Activated T-cell treated with anti-CD3 and anti-CD28 coated beads, Interleukin-2, amount 50 U/mL, for 72 hours (primary cell): Measurements from ENCODE around the gene YIPF1. TPM values are rescaled to one million over a fixed set of nuclear protein-coding genes. Genes with fewer than 3 reads are reported as not detected.

Experiments
- ATAC-seq, 2 donors: fragments of 150-1000 bp; cut with Tn5 transposase; replicated peaks in 1 of 2; 2 replicates each; pipeline ENCODE4 v1.10.0; 2021; ENCODE audit warnings: moderate library complexity in 2 of 2, mild to moderate bottlenecking in 1 of 2
- DNase-seq, 2 donors: peaks; one replicate each; pipeline ENCODE4 v3.0.0; 2021 to 2022; ENCODE audit warnings: mixed read lengths in 1 of 2
- H3K27ac Mint-ChIP-seq: one replicate; pipeline ENCODE4 v1.8.0; 2022; ENCODE audit warnings: mild to moderate bottlenecking, moderate library complexity, mixed read lengths
- H3K27me3 Mint-ChIP-seq: one replicate; pipeline ENCODE4 v1.8.0; 2022; ENCODE audit warnings: low read depth, mixed read lengths
- H3K36me3 Mint-ChIP-seq, 2 donors: one replicate each; pipeline ENCODE4 v1.8.0; 2022; ENCODE audit warnings: mixed read lengths in 2 of 2, mild to moderate bottlenecking in 1 of 2; ENCODE audit not compliant: insufficient read depth in 2 of 2
- H3K4me1 Mint-ChIP-seq: one replicate; pipeline ENCODE4 v1.8.0; 2022; ENCODE audit warnings: low read depth, mixed read lengths
- H3K4me3 Mint-ChIP-seq, 2 donors: one replicate each; pipeline ENCODE4 v1.8.0; 2022; ENCODE audit warnings: mild to moderate bottlenecking in 2 of 2, mixed read lengths in 2 of 2, moderate library complexity in 2 of 2
- H3K9me3 Mint-ChIP-seq, 2 donors: one replicate each; pipeline ENCODE4 v1.8.0; 2022; ENCODE audit warnings: mixed read lengths in 2 of 2
- total RNA-seq, 2 donors: library from RNA; stranded (reverse); gene quantifications; one replicate each; pipeline ENCODE4 v1.2.3, GENCODE V29; 2022

YIPF1 gene
- total RNA-seq, 2 donors from 2014 or later = 33.7 to 48.5 TPM

DNA sequence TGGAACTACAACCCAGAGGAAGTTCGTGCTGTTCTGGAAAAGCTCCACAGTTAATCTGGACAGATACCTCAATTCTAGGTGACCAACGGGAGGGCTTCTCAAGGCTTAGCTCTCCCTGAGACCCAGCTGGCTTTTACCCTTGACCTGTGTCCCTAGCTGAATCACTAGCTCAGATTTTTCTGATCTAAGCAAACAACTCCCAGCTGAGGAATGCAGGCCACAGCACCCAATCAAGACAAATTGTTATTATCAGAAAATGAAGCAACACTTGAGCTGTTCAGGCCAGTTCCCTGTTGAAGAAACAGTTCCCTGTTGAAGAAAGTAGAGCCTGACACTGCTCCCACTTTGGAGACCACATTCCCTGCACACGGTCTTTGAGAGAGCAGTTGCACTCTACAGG is 20.3 kb upstream of the YIPF1 start:
- Mint-ChIP-seq H3K9me3 (no peaks in the 10 kb centered on the region), H3K27me3 (no peaks in the 10 kb centered on the region), H3K36me3 (no peaks in the 10 kb centered on the region), H3K4me3 (no peak overlapping the region), H3K27ac (no peak overlapping the region), H3K4me1 (no peaks in the 10 kb centered on the region)
- no peak for ATAC-seq
- no peak for DNase-seq

DNA sequence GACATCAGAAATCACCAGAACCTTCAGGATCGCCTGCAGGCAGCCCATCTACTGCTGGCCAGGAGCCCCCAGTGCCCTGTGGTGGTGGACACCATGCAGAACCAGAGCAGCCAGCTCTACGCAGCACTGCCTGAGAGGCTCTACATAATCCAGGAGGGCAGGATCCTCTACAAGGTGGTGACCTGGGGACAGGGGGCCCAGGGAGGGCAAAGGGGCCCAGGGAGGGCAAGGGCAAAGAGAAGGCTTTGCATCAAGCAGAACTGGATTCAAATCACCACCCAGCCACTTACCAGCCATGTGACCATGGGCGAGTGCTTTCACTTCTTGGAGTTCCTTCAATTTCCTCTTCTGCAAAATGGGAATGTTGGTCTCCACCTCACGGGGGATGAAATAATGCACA is 16.5 kb upstream of the YIPF1 start:
- DNase-seq = no peak
- H3K27ac Mint-ChIP-seq = no peak overlapping the region
- peaks cover 5% of the 10 kb centered on the region for H3K4me1 Mint-ChIP-seq
- no peaks in the 10 kb centered on the region for H3K36me3 Mint-ChIP-seq
- no peak for ATAC-seq
- H3K9me3 Mint-ChIP-seq = no peaks in the 10 kb centered on the region
- no peak overlapping the region for H3K4me3 Mint-ChIP-seq
- no peaks in the 10 kb centered on the region for H3K27me3 Mint-ChIP-seq

DNA sequence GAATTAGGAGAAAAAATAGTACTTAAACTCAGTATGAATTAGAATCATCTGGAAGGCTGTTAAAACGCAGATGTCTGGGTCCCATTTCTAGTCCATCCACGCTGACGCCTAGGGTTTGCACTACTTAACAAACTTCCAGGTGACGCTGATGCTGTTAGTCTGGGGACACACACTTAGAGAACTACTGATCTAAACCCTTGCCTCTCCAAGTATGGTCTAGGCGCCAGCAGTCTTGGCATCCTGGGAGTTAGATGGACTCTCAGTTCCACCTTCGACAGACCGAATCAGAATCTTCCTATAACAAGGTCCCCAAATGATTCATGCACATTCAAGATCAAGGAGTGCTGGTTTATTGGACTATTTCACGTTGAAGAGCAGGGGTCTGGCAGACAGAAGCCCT is 15.9 kb upstream of the YIPF1 start:
- Mint-ChIP-seq H3K4me3 (no peak overlapping the region), H3K27ac (no peak overlapping the region), H3K9me3 (no peaks in the 10 kb centered on the region), H3K4me1 (peaks cover 11% of the 10 kb centered on the region), H3K36me3 (no peaks in the 10 kb centered on the region), H3K27me3 (no peaks in the 10 kb centered on the region)
- ATAC-seq (no peak), DNase-seq (no peak)

DNA sequence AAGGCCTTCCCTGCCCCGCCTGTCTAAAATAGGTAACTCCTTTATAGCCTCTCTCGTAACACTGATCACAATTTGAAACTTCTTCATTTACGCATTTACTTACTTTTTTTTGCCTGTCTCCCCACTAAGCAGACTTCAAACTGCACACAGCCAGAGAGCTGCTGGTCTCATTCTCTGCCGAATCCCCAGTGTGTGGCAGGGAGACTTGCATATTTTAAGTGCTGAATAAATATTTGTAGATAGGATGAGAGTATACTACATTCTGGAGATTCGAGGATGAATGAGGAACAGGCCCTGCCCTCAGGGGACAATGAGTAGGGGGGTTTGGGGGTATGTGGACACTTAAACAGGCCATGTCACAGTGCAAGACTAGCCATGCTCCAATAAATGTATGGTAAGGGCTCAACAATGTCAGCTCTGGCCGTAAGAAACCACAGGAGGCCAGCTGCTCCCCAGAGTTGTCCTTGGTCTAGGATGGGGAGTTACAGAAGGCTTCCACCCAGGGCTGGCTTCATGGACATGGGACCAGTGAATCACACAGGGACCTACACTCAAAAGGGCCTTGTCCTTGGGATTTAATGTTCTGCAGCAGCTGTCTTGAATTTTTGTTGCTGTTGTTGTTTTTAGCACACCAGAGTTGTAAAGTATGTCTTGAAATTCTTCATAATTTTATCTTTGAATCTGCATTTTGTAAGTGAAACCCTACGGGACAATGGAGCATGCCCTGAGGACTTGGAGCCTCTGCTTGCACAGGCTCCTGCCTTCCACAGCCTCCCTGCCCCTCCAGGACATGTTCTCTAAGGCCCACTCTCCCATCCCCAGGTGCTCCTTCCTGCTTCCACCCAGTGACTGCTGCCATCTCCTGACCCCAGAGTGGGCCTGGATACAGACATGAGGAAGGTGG is 12.9 kb upstream of the YIPF1 start:
- no peak for DNase-seq
- no peaks in the 10 kb centered on the region for H3K27me3 Mint-ChIP-seq
- no peak overlapping the region for H3K4me3 Mint-ChIP-seq
- no peaks in the 10 kb centered on the region for H3K9me3 Mint-ChIP-seq
- H3K36me3 Mint-ChIP-seq = no peaks in the 10 kb centered on the region
- no peak for ATAC-seq
- no peak overlapping the region for H3K27ac Mint-ChIP-seq
- peaks cover 11% of the 10 kb centered on the region for H3K4me1 Mint-ChIP-seq

DNA sequence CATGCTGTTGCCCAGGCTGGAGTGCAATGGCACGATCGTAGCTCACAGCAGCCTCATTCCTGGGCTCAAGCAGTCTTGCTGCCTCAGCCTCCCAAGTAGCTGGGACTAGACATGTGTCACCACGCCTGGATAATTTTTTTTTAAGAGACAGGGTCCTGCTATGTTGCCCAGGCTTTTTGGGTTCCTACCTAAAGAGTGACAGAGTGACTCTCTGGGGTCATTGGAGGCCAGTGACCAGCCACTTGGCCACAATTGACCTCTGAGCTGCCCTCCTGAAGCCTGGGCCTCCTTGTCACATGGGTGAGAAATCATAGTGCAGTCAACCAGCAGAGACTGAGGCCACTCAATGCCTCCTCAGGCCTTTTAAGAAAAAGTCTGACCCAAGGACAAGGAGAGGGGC is 10.1 kb upstream of the YIPF1 start:
- Mint-ChIP-seq H3K4me3 (no peak overlapping the region), H3K9me3 (no peaks in the 10 kb centered on the region), H3K4me1 (peaks cover 11% of the 10 kb centered on the region), H3K27me3 (peaks cover 9% of the 10 kb centered on the region), H3K36me3 (no peaks in the 10 kb centered on the region), H3K27ac (no peak overlapping the region)
- ATAC-seq = no peak
- DNase-seq = no peak

DNA sequence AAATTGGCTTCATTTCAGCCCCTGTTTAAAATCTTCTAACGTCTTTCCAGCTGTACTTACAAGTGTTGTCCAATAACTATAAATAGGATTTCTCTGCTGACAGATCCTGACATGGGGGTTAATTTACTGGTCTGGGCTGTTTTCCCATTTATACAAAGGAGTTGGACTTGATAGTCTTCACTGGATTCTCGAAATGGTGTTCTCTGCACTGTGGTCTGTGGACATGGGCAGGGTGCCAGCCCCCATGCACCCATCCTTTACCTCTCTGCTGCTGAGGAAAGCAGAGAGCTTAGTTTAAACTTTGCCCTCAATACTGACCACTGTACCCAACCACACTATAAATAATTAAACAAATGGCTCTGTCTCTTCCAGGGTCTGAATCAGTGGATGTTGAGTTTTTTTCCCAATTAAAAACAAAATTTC is 9.6 kb upstream of the YIPF1 start:
- no peaks in the 10 kb centered on the region for H3K36me3 Mint-ChIP-seq
- no peak for DNase-seq
- H3K4me1 Mint-ChIP-seq = peaks cover 12% of the 10 kb centered on the region
- H3K27ac Mint-ChIP-seq = no peak overlapping the region
- no peaks in the 10 kb centered on the region for H3K9me3 Mint-ChIP-seq
- no peak for ATAC-seq
- H3K4me3 Mint-ChIP-seq = no peak overlapping the region
- H3K27me3 Mint-ChIP-seq = peaks cover 12% of the 10 kb centered on the region

DNA sequence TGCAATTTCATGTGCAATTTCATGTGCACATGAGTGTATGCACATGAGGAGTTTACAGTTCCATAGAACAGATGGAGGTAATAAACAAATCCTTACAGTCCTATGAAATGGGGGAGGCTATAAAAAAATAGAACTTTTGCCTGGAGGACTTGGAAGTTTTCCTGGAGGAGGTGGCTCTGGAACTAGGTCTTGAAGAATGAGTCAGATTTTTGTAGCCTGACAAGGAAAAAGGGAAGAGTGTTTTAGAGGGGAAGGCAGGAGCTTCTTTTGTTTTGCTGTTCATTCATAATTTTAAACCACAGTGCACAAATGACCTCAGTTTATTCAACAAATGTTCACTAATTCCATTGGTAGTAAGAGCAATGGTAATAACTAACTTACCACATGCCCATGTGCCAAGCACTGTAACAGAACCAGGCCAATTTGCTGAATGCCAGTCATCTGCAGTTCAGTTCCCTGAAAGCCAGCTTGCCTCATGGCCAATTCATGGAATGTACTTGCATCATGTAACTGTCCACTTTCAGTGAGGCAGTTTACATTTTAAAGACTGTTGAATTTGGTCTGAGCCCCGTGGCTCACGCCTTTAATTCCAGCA is 7.1 kb upstream of the YIPF1 start:
- H3K27ac Mint-ChIP-seq = no peak overlapping the region
- DNase-seq (no peak), ATAC-seq (no peak)
- peaks cover 12% of the 10 kb centered on the region for H3K27me3 Mint-ChIP-seq
- no peaks in the 10 kb centered on the region for H3K9me3 Mint-ChIP-seq
- no peaks in the 10 kb centered on the region for H3K36me3 Mint-ChIP-seq
- no peak overlapping the region for H3K4me3 Mint-ChIP-seq
- H3K4me1 Mint-ChIP-seq = peaks cover 34% of the 10 kb centered on the region

DNA sequence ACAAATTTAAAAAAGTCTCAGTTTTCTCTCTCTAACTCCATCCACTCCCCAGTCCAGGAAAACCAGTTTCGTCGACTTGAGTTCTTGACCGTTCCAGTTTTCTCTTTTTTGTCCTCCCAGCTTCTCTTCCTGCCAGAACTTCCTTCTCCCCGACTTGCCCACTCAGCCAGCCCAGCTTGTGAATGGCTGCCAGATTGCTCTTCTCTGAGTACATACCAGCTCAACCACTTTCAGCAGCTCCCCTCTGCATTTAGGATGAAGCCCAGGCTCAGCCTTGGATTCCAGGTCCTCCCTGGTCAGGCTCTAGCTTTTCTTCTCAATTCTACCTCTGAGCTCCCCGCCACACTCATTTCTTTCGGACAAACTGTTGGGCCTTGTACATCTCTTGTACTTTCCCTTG is 5.8 kb upstream of the YIPF1 start:
- H3K27ac Mint-ChIP-seq = no peak overlapping the region

DNA sequence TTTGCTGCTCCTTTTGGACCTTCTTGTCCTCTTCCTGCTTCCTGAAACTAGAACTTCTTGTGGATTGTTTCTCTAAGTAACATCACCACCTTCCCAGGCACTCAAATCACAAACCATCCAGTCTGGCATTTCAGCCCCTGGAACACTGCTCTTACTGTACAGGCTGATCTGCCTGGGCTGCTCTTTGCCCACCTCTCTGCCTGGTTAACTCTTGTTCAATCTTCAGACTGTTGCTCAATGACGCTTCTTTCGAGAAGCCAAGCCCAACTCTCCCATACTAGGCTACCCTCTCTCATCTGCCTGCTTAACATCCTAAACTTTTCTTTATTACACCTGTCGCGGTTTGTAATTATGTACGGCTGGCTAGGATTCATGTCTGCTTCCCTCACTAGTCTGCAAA is 5.0 kb upstream of the YIPF1 start:
- Mint-ChIP-seq H3K27me3 (peaks cover 12% of the 10 kb centered on the region), H3K36me3 (no peaks in the 10 kb centered on the region), H3K9me3 (no peaks in the 10 kb centered on the region), H3K27ac (no peak overlapping the region), H3K4me3 (no peak overlapping the region), H3K4me1 (peaks cover 42% of the 10 kb centered on the region)
- ATAC-seq = no peak
- no peak for DNase-seq

More for the DNA sequence above, 5.8 kb upstream of the YIPF1 start:
- H3K9me3 Mint-ChIP-seq = no peaks in the 10 kb centered on the region
- H3K36me3 Mint-ChIP-seq = no peaks in the 10 kb centered on the region
- ATAC-seq = no peak
- H3K27me3 Mint-ChIP-seq = peaks cover 12% of the 10 kb centered on the region
- no peak overlapping the region for H3K4me3 Mint-ChIP-seq
- no peak for DNase-seq
- H3K4me1 Mint-ChIP-seq = peaks cover 36% of the 10 kb centered on the region

DNA sequence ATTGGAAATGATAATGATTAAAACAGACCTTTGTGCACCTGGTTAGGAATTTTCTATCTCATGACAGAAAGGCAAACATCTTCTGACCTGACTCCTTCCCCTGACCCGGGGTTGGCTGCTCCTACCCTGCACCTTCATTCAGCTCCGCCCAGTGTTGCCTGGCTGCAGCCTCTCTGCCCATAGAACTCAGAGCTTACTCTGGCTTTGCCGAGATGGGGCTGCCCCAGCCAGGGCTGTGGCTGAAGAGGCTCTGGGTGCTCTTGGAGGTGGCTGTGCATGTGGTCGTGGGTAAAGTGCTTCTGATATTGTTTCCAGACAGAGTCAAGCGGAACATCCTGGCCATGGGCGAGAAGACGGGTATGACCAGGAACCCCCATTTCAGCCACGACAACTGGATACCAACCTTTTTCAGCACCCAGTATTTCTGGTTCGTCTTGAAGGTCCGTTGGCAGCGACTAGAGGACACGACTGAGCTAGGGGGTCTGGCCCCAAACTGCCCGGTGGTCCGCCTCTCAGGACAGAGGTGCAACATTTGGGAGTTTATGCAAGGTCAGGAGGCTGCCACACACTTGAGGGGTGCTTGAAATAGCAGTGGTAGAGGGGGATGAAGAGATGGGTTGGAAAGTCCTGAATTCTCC is 4.5 kb upstream of the YIPF1 start, which contains the start of gene DIO1:
Gene DIO1, plus strand, starts transcription at position 189 of the 638 bp plus-strand sequence. Its CDS starts 24 bp downstream, at position 213.
- Mint-ChIP-seq H3K27me3 (peaks cover 12% of the 10 kb centered on the region), H3K27ac (no peak within 1 kb of the TSS), H3K4me3 (no peak within 1 kb of the TSS), H3K4me1 (peaks cover 45% of the 10 kb centered on the region), H3K36me3 (peaks cover under 1% of the 10 kb centered on the region in 2 donors), H3K9me3 (no peaks in the 10 kb centered on the region)
- ATAC-seq (no peak), DNase-seq (peak; percentile 8 to 38)

DNA sequence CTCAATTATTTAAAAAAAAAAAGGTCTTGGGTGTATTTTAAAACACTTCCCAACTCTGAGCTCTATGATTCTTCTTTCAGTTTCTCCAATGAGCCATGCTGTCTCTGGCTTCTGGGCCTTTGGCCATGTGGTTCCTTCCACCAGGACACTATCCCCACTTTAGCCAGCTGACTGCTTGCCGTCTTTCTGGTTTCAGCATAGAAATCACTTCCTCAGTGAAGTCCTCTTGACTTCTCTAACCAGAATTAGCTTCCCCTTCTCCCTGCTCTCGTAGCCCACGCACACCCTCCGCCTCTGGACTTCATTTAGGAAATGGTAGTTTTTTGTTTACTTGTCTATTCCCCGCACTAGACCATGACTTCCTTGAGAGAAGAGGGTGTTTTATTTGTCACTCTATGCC is 3.3 kb upstream of the YIPF1 start:
- no peak for ATAC-seq
- Mint-ChIP-seq H3K9me3 (no peaks in the 10 kb centered on the region), H3K27ac (no peak overlapping the region), H3K4me1 (peaks cover 54% of the 10 kb centered on the region), H3K36me3 (peaks cover 2 to 5% of the 10 kb centered on the region in 2 donors), H3K4me3 (no peak overlapping the region), H3K27me3 (peaks cover 12% of the 10 kb centered on the region)
- no peak for DNase-seq

DNA sequence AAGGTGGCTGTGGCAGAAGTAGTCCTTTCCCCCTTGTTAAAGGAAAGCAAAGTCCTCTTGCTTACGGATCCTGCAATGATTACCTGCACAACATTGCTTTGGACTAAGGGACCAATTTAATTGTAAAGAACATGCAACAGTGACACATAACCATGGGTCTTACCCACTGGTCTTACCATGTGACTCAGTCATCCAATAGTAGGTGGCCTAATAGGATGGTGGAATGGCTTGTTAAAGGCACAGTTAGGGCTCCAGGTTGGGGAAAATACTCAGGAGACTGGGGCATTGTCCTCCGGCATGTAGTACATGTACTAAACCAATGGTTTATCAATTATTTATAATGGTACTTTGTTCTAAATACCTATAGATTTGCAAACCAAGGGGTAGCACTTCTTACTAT is 2.1 kb upstream of the YIPF1 start:
- peaks cover 12% of the 10 kb centered on the region for H3K27me3 Mint-ChIP-seq
- ATAC-seq (no peak), DNase-seq (no peak)
- H3K4me1 Mint-ChIP-seq = peaks cover 54% of the 10 kb centered on the region
- peaks cover 2 to 7% of the 10 kb centered on the region in 2 donors for H3K36me3 Mint-ChIP-seq
- no peaks in the 10 kb centered on the region for H3K9me3 Mint-ChIP-seq
- no peak overlapping the region for H3K4me3 Mint-ChIP-seq
- H3K27ac Mint-ChIP-seq = no peak overlapping the region

DNA sequence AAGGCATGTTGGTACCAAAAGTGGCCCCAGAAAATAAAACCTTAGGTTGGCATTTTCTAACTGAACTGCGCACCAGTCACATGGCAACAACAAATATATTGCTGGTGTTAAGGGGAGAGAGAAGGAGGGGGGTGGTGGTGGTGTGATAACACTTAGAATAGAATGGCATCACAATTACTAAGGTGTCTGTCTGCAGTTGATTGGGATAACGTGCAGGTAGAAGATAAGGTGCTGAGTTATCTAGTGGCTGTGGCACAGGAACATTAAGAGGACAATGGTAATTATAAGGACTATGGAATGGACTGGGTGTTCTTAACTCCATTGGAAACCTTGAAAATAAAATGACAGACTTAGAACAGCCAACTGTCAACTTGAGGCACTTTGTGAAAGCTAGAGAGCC is 1.4 kb upstream of the YIPF1 start:
- Mint-ChIP-seq H3K27ac (no peak overlapping the region), H3K27me3 (peaks cover 12% of the 10 kb centered on the region), H3K4me3 (peak overlapping the region; percentile 90 to 98), H3K36me3 (peaks cover 2 to 7% of the 10 kb centered on the region in 2 donors), H3K9me3 (no peaks in the 10 kb centered on the region), H3K4me1 (peaks cover 54% of the 10 kb centered on the region)
- no peak for ATAC-seq
- no peak for DNase-seq
